B cell (primary cell): ENCODE results near the gene FIBIN.

ENCODE experiments used
- EZH2 ChIP-seq: IDR thresholded peaks from 2 replicates; pipeline ENCODE4 v1.6.1; 2012; ENCODE audit warnings: borderline replicate concordance, low read depth, mild to moderate bottlenecking, moderate library complexity, low read length; ENCODE audit not compliant: insufficient read depth, poor library complexity, severe bottlenecking
- TF ChIP-seq, protein P1 (sequence below): fragments of 200-600 bp; IDR thresholded peaks from one replicate; pipeline ENCODE4 v1.8.0; 2022; ENCODE audit warnings: antibody characterized with exemption, mild to moderate bottlenecking

DNA sequence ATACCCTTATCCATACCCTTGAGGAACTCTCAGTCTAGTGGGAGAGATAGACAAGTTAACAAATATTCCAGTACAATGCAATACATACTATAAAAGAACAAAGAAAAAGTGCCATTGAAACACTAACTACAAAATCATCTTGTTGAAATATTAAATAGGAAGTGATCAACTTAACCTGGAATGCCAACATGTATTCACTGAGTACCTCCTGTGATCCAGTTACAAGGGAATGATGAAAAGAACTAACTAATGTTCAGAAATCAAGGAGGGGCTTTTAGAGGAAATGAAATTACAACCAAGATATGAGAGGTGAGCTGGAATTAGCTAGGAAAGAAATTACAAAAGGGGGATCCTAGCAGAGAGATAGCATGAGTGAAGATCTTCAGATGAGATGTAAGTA lies 6.2 kb upstream of the FIBIN start:
- TF ChIP-seq, protein P1, sequence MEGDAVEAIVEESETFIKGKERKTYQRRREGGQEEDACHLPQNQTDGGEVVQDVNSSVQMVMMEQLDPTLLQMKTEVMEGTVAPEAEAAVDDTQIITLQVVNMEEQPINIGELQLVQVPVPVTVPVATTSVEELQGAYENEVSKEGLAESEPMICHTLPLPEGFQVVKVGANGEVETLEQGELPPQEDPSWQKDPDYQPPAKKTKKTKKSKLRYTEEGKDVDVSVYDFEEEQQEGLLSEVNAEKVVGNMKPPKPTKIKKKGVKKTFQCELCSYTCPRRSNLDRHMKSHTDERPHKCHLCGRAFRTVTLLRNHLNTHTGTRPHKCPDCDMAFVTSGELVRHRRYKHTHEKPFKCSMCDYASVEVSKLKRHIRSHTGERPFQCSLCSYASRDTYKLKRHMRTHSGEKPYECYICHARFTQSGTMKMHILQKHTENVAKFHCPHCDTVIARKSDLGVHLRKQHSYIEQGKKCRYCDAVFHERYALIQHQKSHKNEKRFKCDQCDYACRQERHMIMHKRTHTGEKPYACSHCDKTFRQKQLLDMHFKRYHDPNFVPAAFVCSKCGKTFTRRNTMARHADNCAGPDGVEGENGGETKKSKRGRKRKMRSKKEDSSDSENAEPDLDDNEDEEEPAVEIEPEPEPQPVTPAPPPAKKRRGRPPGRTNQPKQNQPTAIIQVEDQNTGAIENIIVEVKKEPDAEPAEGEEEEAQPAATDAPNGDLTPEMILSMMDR = no peak
- no peak for TF ChIP-seq EZH2
